Femur (tissue), 1 donor: ENCODE measurements around the gene SOX5.
A peak's percentile ranks its signal among the peaks of the same experiment; 100 is the strongest.
"Not testable (repeated sequence)": the region's sequence is repeated elsewhere in the genome, so short reads cannot be mapped to it uniquely, and the experiment has no call there.

ENCODE experiments used
- DNase-seq: peaks from one replicate; pipeline ENCODE4 v3.0.0-alpha.2; 2017

The SOX5 gene

GRCh38 chr12:23830210-23830609 is 119.3 kb downstream of the SOX5 start:
- no peak for DNase-seq

GRCh38 chr12:23827353-23827752 is 122.1 kb downstream of the SOX5 start:
- no peak for DNase-seq

- DNase-seq, result not testable (repeated sequence)
These were observed 124.3 kb downstream of the SOX5 start for GRCh38 chr12:23825124-23825523.

- no peak for DNase-seq
These were observed 125.1 kb downstream of the SOX5 start for GRCh38 chr12:23824358-23824757.

GRCh38 chr12:23822883-23823282 is 126.6 kb downstream of the SOX5 start:
- DNase-seq, result not testable (repeated sequence)

- DNase-seq, result no peak
These were observed 132.1 kb downstream of the SOX5 start for GRCh38 chr12:23817345-23817744.

- DNase-seq, result no peak
These were observed 133.0 kb downstream of the SOX5 start for GRCh38 chr12:23816394-23816851.

GRCh38 chr12:23815810-23816209 is 133.7 kb downstream of the SOX5 start:
- no peak for DNase-seq

- no peak for DNase-seq
These were observed 136.3 kb downstream of the SOX5 start for GRCh38 chr12:23813206-23813605.

- no peak for DNase-seq
These were observed 139.1 kb downstream of the SOX5 start for GRCh38 chr12:23810329-23810902.

- no peak for DNase-seq
These were observed 145.9 kb downstream of the SOX5 start for GRCh38 chr12:23803540-23803939.

GRCh38 chr12:23795494-23795893 is 154.0 kb downstream of the SOX5 start:
- DNase-seq, result peak; percentile 22

GRCh38 chr12:23781118-23781517 is 168.4 kb downstream of the SOX5 start:
- no peak for DNase-seq

GRCh38 chr12:23775208-23775607 is 174.3 kb downstream of the SOX5 start:
- no peak for DNase-seq

- DNase-seq, result peak; percentile 87
These were observed 178.1 kb downstream of the SOX5 start for GRCh38 chr12:23771240-23771949.

- DNase-seq, result no peak
These were observed 179.1 kb downstream of the SOX5 start for GRCh38 chr12:23770202-23770938.

GRCh38 chr12:23767834-23768233 is 181.6 kb downstream of the SOX5 start:
- no peak for DNase-seq

GRCh38 chr12:23763724-23764123 is 185.7 kb downstream of the SOX5 start:
- DNase-seq, result no peak

- no peak for DNase-seq
These were observed 189.0 kb downstream of the SOX5 start for GRCh38 chr12:23760495-23760894.

GRCh38 chr12:23758608-23759007 is 190.9 kb downstream of the SOX5 start:
- no peak for DNase-seq

- DNase-seq, result no peak
These were observed 191.9 kb downstream of the SOX5 start for GRCh38 chr12:23757541-23757962.

GRCh38 chr12:23756416-23756815 is 193.1 kb downstream of the SOX5 start:
- no peak for DNase-seq

GRCh38 chr12:23753628-23754365 is 195.7 kb downstream of the SOX5 start:
- no peak for DNase-seq
